ENCODE measurements around the gene OMP.

Gene OMP

DNA sequence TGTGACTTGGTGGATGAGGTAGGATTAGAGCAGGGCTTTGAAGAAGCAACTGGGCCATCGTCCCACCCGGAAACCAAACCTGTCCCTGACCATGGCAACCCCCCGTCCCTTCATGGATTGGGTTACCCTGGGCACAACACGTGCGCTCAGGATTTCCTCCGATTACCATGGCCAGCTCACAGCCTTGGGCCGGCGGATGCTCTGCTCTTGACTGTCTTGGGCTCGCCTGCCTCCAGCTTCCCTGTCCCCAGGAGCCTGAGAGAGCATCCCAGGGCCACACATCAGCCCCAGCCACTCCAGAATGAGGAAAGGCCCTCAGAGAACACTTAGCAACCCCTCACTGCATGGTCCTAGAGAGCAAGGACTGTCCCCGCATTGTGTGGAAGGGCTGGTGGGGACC is 48.2 kb downstream of the OMP start:
- Histone ChIP-seq H3K4me1 (ENCODE audit: low read length) (no peaks in the 10 kb centered on the region), H4K20me1 (ENCODE audit: insufficient read depth, low read length) (no peaks in the 10 kb centered on the region), H3K9me3 (replicated peaks; ENCODE audit: insufficient read depth, low read length) (no peaks in the 10 kb centered on the region), H3K27ac (ENCODE audit: low read length) (no peak overlapping the region), H3K36me3 (replicated peaks; ENCODE audit: insufficient read depth, low read length) (no peaks in the 10 kb centered on the region), H3K4me2 (ENCODE audit: low read depth, low read length) (no peak overlapping the region), H3K79me2 (ENCODE audit: low read length) (no peaks in the 10 kb centered on the region), H3F3A (ENCODE audit: insufficient read depth, low read length) (no peaks in the 10 kb centered on the region), H3K4me3 (ENCODE audit: low read length) (no peak overlapping the region), H3K9ac (ENCODE audit: low read length) (no peak overlapping the region), H3K27me3 (replicated peaks; ENCODE audit: insufficient read depth, low read length) (no peaks in the 10 kb centered on the region), H2AFZ (ENCODE audit: low read length) (no peak overlapping the region), H3K9me2 (replicated peaks; ENCODE audit: insufficient read depth, low read length) (no peaks in the 10 kb centered on the region)
- DNase-seq: no peak
- TF ChIP-seq, protein P1, sequence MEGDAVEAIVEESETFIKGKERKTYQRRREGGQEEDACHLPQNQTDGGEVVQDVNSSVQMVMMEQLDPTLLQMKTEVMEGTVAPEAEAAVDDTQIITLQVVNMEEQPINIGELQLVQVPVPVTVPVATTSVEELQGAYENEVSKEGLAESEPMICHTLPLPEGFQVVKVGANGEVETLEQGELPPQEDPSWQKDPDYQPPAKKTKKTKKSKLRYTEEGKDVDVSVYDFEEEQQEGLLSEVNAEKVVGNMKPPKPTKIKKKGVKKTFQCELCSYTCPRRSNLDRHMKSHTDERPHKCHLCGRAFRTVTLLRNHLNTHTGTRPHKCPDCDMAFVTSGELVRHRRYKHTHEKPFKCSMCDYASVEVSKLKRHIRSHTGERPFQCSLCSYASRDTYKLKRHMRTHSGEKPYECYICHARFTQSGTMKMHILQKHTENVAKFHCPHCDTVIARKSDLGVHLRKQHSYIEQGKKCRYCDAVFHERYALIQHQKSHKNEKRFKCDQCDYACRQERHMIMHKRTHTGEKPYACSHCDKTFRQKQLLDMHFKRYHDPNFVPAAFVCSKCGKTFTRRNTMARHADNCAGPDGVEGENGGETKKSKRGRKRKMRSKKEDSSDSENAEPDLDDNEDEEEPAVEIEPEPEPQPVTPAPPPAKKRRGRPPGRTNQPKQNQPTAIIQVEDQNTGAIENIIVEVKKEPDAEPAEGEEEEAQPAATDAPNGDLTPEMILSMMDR (IDR thresholded peaks at IDR 0.05; ENCODE audit: low read length): no peak
- TF ChIP-seq EZH2phosphoT487 (IDR thresholded peaks at IDR 0.05; ENCODE audit: low read length) (no peak), EZH2 (optimal IDR thresholded peaks at IDR 0.05; ENCODE audit: low read depth, low read length) (no peak)

DNA sequence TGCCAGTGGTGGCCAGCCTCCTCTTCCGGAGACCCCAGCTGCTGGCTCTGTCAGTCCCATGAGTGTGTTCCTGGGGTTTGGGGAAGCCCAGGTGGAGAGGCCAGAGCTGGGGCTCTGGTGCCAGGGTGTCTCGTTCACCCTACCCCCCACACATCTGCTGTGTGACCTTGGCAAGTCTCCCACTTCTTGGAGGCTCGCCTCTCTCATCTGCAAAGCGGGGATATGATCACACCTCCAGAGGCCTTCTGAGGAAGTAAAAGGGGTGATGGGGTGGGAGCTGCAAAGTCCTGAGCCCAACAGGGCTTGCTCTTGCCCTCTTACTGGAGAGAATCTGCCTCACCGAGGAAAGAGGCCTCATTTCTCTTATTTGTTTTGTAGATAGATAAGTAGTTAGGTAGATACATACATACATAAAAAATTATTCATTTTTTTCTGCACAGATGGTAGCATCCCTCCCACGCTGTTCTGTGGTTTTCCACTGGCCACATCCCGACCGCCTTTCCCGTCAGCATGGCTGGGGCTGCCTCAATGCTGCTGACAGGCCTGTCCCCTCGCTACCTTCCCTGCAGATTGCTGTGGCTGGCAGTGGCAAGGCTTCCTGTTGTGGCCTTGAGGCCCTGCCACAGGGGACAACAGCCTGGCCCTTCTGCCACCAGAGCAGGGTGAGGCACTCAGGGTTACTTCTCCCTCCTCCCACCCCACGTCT is 49.3 kb downstream of the OMP start:
- H3K4me2 ChIP-seq (ENCODE audit: low read depth, low read length): no peak overlapping the region
- H3K79me2 ChIP-seq (ENCODE audit: low read length): no peaks in the 10 kb centered on the region
- no peaks in the 10 kb centered on the region for H3K36me3 ChIP-seq (replicated peaks; ENCODE audit: insufficient read depth, low read length)
- no peak for DNase-seq
- H3F3A ChIP-seq (ENCODE audit: insufficient read depth, low read length): no peaks in the 10 kb centered on the region
- H3K4me1 ChIP-seq (ENCODE audit: low read length): no peaks in the 10 kb centered on the region
- TF ChIP-seq EZH2 (optimal IDR thresholded peaks at IDR 0.05; ENCODE audit: low read depth, low read length) (no peak), EZH2phosphoT487 (IDR thresholded peaks at IDR 0.05; ENCODE audit: low read length) (no peak)
- TF ChIP-seq, protein P1 (IDR thresholded peaks at IDR 0.05; ENCODE audit: low read length): no peak
- H4K20me1 ChIP-seq (ENCODE audit: insufficient read depth, low read length): no peaks in the 10 kb centered on the region
- no peak overlapping the region for H3K27ac ChIP-seq (ENCODE audit: low read length)
- no peak overlapping the region for H3K9ac ChIP-seq (ENCODE audit: low read length)
- no peaks in the 10 kb centered on the region for H3K27me3 ChIP-seq (replicated peaks; ENCODE audit: insufficient read depth, low read length)
- H3K9me2 ChIP-seq (replicated peaks; ENCODE audit: insufficient read depth, low read length): no peaks in the 10 kb centered on the region
- H3K4me3 ChIP-seq (ENCODE audit: low read length): no peak overlapping the region
- H2AFZ ChIP-seq (ENCODE audit: low read length): no peak overlapping the region
- no peaks in the 10 kb centered on the region for H3K9me3 ChIP-seq (replicated peaks; ENCODE audit: insufficient read depth, low read length)

DNA sequence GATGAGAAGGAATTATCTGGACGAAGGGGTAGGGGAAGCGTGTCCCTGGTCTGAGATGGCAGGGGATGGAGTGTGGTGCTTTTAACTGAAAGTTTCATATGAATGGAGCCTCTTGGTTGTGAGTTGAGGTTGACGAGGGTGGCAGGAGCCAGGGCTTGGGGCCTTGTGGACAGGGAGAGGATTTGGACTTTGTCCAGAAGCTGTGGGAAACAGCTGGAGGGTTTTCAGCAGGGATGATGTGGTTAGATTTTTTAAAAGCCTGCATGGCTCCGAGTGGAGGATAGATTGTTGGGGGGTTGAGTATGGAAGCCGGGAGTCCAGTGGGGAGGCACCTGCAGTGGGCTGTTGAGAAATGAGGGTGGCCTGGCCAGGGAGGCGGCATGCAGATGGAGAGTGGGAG is 50.2 kb downstream of the OMP start:
- Histone ChIP-seq H3K9me3 (replicated peaks; ENCODE audit: insufficient read depth, low read length) (no peaks in the 10 kb centered on the region), H3K9ac (ENCODE audit: low read length) (no peak overlapping the region), H3K9me2 (replicated peaks; ENCODE audit: insufficient read depth, low read length) (no peaks in the 10 kb centered on the region), H2AFZ (ENCODE audit: low read length) (no peak overlapping the region), H3K27me3 (replicated peaks; ENCODE audit: insufficient read depth, low read length) (no peaks in the 10 kb centered on the region), H3K79me2 (ENCODE audit: low read length) (no peaks in the 10 kb centered on the region), H3K4me2 (ENCODE audit: low read depth, low read length) (no peak overlapping the region), H3K27ac (ENCODE audit: low read length) (no peak overlapping the region), H3K4me1 (ENCODE audit: low read length) (no peaks in the 10 kb centered on the region), H3K4me3 (ENCODE audit: low read length) (no peak overlapping the region), H4K20me1 (ENCODE audit: insufficient read depth, low read length) (no peaks in the 10 kb centered on the region), H3F3A (ENCODE audit: insufficient read depth, low read length) (no peaks in the 10 kb centered on the region), H3K36me3 (replicated peaks; ENCODE audit: insufficient read depth, low read length) (no peaks in the 10 kb centered on the region)
- TF ChIP-seq EZH2phosphoT487 (IDR thresholded peaks at IDR 0.05; ENCODE audit: low read length): no peak
- TF ChIP-seq, protein P1 (IDR thresholded peaks at IDR 0.05; ENCODE audit: low read length): no peak
- no peak for TF ChIP-seq EZH2 (optimal IDR thresholded peaks at IDR 0.05; ENCODE audit: low read depth, low read length)
- no peak for DNase-seq

All from MM.1S (cell line).